GM21619 (cell line): ENCODE results near the gene NFKB1.
A peak's percentile ranks its signal among the peaks of the same experiment; 100 is the strongest.

Experiments
- ATAC-seq: cut with Tn5 transposase; IDR thresholded peaks from one replicate; pipeline ENCODE4 v1.9.1; 2021; ENCODE audit not compliant: unreplicated experiment

Gene NFKB1

DNA sequence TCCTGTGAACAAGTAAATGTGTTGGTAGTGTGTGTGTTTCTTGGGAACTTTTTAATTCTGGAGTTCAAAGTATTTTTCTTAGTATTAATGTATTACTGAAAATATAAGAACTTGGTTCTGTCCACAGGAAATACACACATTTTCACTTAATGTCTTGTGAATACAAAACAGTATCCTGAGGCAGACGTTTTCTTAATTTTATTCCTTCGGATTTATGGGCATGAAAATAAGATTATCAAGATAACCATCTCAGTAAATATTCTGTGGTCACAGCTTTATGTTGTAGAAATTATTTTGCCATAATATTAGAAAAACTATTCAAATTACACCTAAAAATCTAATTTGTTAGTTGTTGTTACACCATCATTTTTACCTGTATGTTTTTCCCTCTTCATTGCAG is 29.8 kb downstream of the NFKB1 start:
- ATAC-seq: no peak

DNA sequence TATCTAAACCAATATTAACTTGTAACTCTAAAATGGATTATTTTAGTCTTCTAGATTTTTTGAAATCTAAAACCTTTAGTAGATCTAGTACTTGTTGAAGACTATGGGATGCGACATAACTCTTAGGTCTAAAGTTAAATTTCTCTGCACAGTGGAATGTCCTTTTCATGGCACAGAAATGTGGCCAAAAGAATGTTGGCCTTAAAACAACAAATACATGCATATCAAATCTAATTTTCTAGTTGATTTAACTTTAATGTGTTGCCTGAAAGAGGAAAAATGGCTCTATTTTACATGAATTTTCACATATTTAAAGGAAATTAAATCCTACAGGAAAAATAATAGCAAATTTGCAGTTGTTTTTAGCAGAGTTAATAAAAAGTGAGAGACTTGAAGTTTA is 30.3 kb downstream of the NFKB1 start:
- no peak for ATAC-seq

- ATAC-seq: no peak
Observed at GRCh38 chr4:102533348-102533747, 32.2 kb downstream of the NFKB1 start.

- ATAC-seq: no peak
Observed at GRCh38 chr4:102533904-102534303, 32.7 kb downstream of the NFKB1 start.

GRCh38 chr4:102534845-102535244 is 33.7 kb downstream of the NFKB1 start:
- no peak for ATAC-seq

DNA sequence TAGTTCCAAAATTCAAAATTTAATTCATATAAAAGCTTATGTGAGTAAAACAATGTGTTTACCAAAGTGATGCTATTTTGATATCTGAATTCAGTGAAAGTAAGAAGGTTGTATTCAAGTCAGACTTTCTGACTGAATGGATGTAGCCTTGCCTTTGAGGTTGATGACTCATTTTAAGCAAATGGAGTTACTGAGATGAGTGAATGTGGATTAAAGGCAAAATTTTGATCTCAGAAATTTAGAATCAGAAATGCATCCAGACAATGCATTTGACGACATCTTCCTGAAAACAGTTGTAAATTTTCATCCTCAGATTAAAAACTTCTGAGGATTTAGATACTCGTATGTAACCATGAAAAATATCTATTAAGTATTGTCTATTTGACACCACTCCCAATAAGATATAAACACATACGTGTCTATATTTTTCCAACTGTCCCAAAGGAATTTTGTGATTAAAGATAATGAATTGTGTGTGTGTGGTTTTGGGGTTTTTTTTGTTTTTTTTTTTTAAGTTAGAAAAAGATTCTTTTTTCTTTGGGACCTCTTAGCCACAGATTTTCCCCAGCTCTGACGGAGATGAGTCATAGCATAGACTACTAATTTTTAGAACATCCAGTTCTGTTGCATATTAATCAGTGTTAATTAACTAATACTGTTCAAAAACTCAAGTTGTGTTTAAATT is 34.4 kb downstream of the NFKB1 start:
- peak; percentile 80 for ATAC-seq

GRCh38 chr4:102536768-102537167 is 35.6 kb downstream of the NFKB1 start:
- no peak for ATAC-seq

GRCh38 chr4:102537269-102537668 is 36.1 kb downstream of the NFKB1 start:
- no peak for ATAC-seq

DNA sequence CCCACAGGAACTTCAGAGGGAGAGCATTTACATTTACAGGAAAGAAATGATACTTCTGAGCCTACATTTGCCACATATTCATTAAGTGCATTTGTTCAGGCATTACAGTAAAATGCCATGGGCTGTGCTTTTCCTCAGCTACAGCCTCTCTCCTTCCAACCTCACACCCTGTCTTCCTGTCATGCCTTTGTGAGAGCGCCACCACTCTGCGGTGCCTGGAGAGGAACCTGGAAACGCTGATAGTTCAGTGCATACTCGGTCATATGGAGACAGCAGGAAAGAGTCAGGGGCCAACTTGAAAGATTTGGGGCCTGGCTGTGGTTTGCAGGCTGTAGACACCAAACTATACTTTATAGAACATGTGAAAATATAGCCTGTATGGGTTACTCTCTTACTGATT is 40.5 kb downstream of the NFKB1 start:
- ATAC-seq: no peak

DNA sequence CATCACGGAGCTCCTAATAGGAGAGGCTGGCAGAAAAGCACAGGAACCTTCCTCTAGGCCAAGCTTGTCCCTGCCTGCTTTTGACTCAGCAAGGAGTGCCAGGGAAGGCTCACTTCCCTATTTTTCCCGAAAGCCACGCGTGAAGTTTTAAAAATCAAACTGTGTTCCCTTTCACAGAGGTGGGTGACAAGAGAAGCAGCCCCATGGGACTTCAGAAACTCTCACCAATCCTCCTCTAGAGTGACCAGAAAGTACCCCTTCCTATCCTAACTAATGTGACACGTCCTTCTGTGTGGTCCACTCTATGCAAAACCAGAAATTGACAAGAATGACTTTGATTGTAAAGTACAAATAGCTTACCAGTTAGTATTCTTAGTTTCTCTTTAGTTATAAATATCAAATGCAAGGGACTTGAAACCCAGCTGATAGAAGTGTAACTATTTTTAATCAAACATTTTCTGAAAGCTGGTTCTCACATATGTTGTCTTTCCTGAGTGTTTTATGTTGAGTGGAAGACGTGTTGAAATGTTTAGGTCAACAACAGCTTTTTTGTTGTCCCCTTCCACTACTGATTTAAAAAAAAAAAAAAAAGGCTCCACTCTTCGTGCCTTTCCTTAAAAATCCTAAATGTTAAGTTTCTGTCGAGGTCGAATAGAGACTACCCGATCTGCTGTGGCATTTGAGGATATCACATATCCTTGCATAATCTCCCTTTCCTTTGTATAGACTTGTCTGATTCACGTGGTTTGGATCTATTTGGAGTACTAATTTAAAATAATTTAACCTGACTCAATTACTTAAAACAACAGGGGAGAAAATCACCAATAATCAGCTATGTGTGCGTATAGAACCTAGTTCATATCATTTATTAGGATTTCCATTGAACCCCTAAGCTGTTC is 42.1 kb downstream of the NFKB1 start:
- ATAC-seq: peak; percentile 88

GRCh38 chr4:102546635-102547034 is 45.5 kb downstream of the NFKB1 start:
- ATAC-seq: peak; percentile 37

GRCh38 chr4:102547973-102548372 is 46.8 kb downstream of the NFKB1 start:
- ATAC-seq: no peak

DNA sequence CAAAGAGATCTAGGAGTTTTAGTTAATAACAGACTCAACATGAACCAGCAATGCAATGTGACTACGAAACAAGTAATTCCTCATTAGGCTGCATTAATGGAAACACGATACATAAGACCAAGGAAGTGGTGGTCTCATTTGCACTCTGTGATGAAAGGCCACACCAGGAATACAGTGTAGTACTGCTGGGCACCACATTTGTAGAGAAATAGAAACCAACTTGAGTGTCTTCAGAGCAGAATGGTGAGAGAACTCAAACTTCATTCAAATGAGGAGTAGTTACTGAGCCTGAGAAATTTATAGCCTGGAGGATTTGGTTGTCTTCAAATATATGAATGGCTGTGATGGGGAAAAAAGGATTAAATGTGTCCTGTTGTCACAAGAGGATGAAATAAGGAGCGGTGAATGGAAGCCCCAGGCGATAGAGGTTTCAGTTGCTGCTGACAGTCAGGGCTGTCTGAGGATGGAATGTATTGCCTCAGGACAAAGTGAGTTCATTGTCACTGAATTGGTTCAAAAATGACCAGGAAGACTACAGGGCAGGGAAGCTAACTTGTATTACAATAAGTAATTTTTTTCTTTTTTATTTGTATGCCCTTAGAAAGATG is 50.9 kb downstream of the NFKB1 start:
- ATAC-seq: no peak

GRCh38 chr4:102552781-102553180 is 51.6 kb downstream of the NFKB1 start:
- ATAC-seq: no peak

DNA sequence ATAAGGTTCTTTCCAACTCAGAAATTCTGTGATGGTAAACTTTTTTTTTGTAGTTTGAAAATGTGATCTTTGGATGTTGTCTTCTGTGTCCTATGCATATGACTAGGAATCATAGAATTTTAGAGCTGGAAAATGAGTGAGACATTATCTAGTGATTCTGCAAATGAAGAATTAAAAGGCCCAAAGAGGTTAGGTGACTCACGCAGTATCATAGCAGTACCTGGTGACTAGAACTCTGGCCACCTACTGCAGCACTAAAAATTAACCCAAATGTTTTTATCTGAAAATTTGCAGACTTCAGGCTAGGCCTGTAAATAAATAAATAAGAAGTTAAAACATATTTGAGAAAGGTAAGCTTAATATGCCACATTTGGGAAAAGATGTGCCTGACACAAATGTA is 52.8 kb downstream of the NFKB1 start:
- ATAC-seq: no peak

DNA sequence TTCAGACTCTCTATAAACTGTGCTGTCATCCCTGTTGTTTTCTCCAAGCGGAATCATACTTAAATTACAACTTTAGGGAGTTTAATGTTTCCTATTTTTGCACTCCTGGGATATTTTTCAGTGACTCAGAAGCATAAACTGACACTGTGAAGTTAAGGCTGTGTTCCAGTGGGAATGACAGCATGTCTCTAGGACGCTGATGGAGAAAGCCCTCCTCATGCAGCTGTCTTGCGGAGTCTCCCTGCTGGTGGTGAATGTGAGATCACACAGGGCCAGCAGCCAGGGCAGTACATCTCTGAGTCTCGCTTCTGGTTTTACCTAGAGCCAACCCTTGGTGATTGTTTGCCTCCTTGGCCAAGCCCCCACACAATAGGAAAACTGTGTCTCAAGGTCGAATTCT is 53.3 kb downstream of the NFKB1 start:
- no peak for ATAC-seq

GRCh38 chr4:102554992-102555391 is 53.8 kb downstream of the NFKB1 start:
- no peak for ATAC-seq

- ATAC-seq: no peak
Observed at GRCh38 chr4:102557636-102558035, 56.5 kb downstream of the NFKB1 start.

DNA sequence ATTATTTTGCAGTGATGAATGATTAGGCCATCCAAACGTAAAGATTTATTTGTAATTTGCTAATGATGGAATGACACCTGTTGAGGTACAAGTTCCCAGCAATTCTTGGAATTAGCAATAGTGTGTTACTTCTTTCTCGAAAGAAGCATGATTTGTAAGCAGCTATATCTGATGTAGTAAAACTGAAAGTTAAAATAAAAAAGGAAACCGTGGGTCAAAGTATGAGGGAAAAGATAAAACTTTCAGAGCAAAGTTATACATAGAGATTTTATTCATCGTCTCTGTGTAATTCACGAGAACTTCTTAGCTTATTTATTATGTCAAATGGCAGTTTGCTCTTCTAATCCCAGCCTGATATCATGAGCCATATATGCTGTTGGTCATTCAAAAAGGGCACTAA is 59.0 kb downstream of the NFKB1 start:
- ATAC-seq: no peak

DNA sequence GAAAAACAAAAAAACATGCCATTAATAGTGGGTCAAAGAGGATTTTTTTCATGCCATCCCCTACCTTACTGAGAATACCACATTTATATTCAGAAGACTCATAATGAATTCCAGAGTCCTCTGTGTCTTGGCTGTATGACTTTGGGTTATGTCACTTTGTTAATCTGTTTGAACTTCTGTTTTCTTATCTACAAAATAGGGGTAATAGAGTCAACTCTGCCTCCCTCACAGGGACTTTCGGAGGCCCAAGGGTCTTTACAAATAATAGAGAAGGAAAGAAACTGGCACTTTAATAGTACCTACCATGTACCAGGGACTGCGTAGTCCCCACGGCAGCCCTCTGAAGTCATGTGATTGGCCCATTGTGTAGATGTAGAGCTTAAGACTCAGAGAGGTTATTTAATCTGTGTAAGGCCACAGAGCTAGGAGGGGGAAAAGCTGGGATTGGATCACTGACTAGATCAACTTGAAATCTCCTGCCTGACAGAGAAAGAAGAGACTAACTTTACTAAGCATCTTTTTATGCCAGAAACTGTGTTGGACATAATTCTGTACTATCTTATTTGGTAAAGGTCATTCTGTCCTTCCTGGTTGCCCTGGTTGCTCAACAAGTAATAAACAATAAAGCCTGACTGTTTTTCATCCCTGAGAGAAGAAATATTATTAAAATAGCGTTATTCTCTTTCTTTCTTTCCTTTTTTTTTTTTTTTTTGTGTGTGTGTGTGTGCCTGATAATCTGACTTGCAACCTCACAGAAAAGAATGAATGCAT is 59.6 kb downstream of the NFKB1 start:
- no peak for ATAC-seq

- ATAC-seq: no peak
Observed at GRCh38 chr4:102563000-102563399, 61.8 kb downstream of the NFKB1 start.
